Esophagus muscularis mucosa (tissue), 4 donors: ENCODE measurements around the gene PRKAR1B. TPM values are rescaled to one million over a fixed set of nuclear protein-coding genes. Genes with fewer than 3 reads are reported as not detected.
"Not testable (repeated sequence)": the region's sequence is repeated elsewhere in the genome, so short reads cannot be mapped to it uniquely, and the experiment has no call there.

ENCODE experiments used
- DNase-seq: peaks from one replicate; pipeline ENCODE4 v3.0.0-alpha.2; 2017; ENCODE audit errors: extremely low spot score
- H3K27ac ChIP-seq, 4 donors: fragments of 200-600 bp; sonication (generic); replicated peaks in 1 of 4; 1 replicate in 3 of 4; 2 replicates in 1 of 4; pipeline ENCODE4 v1.5.1; 2016 to 2019; ENCODE audit warnings: mild to moderate bottlenecking in 1 of 4
- H3K27me3 ChIP-seq, 4 donors: fragments of 200-600 bp; sonication (generic); one replicate each; pipeline versions ENCODE4 v1.5.1 to v1.6.0; 2016 to 2019
- H3K36me3 ChIP-seq, 4 donors: fragments of 200-600 bp; sonication (generic); one replicate each; pipeline ENCODE4 v1.5.1; 2016 to 2019
- H3K4me1 ChIP-seq, 4 donors: fragments of 200-600 bp; sonication (generic); one replicate each; pipeline ENCODE4 v1.5.1; 2016 to 2019
- H3K4me3 ChIP-seq, 4 donors: fragments of 200-600 bp; sonication (generic); 1 replicate in 2 of 4; 2 replicates in 2 of 4; pipeline ENCODE4 v1.5.1; 2016 to 2019; ENCODE audit warnings: mild to moderate bottlenecking in 4 of 4, moderate library complexity in 1 of 4
- H3K9me3 ChIP-seq, 4 donors: fragments of 200-600 bp; sonication (generic); 1 replicate in 3 of 4; 2 replicates in 1 of 4; pipeline ENCODE4 v1.5.1; 2016 to 2019
- CTCF ChIP-seq, 3 experiments: fragments of 200-600 bp in 2 of 3; fragments of 450-650 bp in 1 of 3; sonication (generic) in 2 of 3; IDR thresholded peaks; one replicate each; pipeline ENCODE4 v1.5.1; 2017 to 2019; ENCODE audit warnings: antibody characterized with exemption in 3 of 3, mild to moderate bottlenecking in 2 of 3, moderate library complexity in 1 of 3
- EP300 ChIP-seq: sonication (generic); formaldehyde crosslinking; IDR thresholded peaks from one replicate; pipeline ENCODE4 v1.6.1; 2017; ENCODE audit warnings: antibody characterized with exemption
- POLR2A ChIP-seq: fragments of 450-650 bp; IDR thresholded peaks from one replicate; pipeline ENCODE4 v1.6.1; 2017; ENCODE audit warnings: antibody characterized with exemption, moderate library complexity, mild to moderate bottlenecking, low read depth
- POLR2AphosphoS5 ChIP-seq, 2 donors: sonication (generic); formaldehyde crosslinking; IDR thresholded peaks; one replicate each; pipeline ENCODE4 v1.6.1; 2017; ENCODE audit warnings: antibody characterized with exemption in 2 of 2
- WGBS: methylation state at CpG from one replicate; pipeline ENCODE4 v1.1.5; 2018; 5-methylcytosine and 5-hydroxymethylcytosine counted together
- intact Hi-C: fragments of 100-400 bp; cut with DNase I; formaldehyde crosslinking; loops from one replicate; pipeline ENCODE4 v1.15.1; 2023
- total RNA-seq, 4 donors: library from RNA; depleted of rRNA; stranded (reverse); fragments of >200 nt; gene quantifications; one replicate each; pipeline versions ENCODE4 v1.1.0 to v1.2.1, GENCODE V29; 2016

Gene PRKAR1B
- total RNA-seq, 4 donors from 2014 or later: 15.4 to 46.9 (median 31.4) TPM

- Histone ChIP-seq H3K9me3 (peaks cover 0 to 17% (median 9%) of the 10 kb centered on the region in 4 donors), H3K4me1 (no peaks in the 10 kb centered on the region), H3K36me3 (no peaks in the 10 kb centered on the region), H3K27me3 (no peaks in the 10 kb centered on the region), H3K4me3 (no peak overlapping the region), H3K27ac (peak overlapping the region in 1 of 4 donors; percentile 23)
- intact Hi-C loops: no loop called here
- DNase-seq: no peak
- 90% methylated on average over 22 of the region's 23 CpGs for WGBS
- TF ChIP-seq POLR2A: no peak
- TF ChIP-seq CTCF (IDR thresholded peaks at IDR 0.05): no peak
- no peak for TF ChIP-seq POLR2AphosphoS5 (IDR thresholded peaks at IDR 0.05)
- TF ChIP-seq EP300: no peak
These were observed 109.2 kb downstream of the PRKAR1B start for GRCh38 chr7:617614-618538.

- Histone ChIP-seq H3K9me3 (no peaks in the 10 kb centered on the region), H3K4me3 (no peak overlapping the region), H3K27ac (no peak overlapping the region), H3K27me3 (no peaks in the 10 kb centered on the region), H3K36me3 (no peaks in the 10 kb centered on the region), H3K4me1 (peaks cover 4 to 23% (median 19%) of the 10 kb centered on the region in 4 donors)
- intact Hi-C loops: no loop called here
- TF ChIP-seq POLR2AphosphoS5 (IDR thresholded peaks at IDR 0.05): no peak
- no peak for TF ChIP-seq POLR2A
- DNase-seq: no peak
- WGBS: 93% methylated on average over 33 of the region's 38 CpGs
These were observed 113.5 kb downstream of the PRKAR1B start for GRCh38 chr7:613442-614140.

GRCh38 chr7:611837-612236 is 115.2 kb downstream of the PRKAR1B start:
- H3K9me3 ChIP-seq, H3K4me3 ChIP-seq, H3K27me3 ChIP-seq, H3K36me3 ChIP-seq, intact Hi-C loops, H3K27ac ChIP-seq, DNase-seq: not testable (repeated sequence)
- H3K4me1 ChIP-seq: peaks cover 4 to 31% (median 25%) of the 10 kb centered on the region in 4 donors
- 94% methylated on average over 7 of the region's 7 CpGs for WGBS

GRCh38 chr7:611281-611810 is 115.7 kb downstream of the PRKAR1B start:
- 72% methylated on average over 14 of the region's 14 CpGs for WGBS
- no peak for DNase-seq
- Histone ChIP-seq H3K27me3 (no peaks in the 10 kb centered on the region), H3K4me1 (peaks cover 4 to 31% (median 25%) of the 10 kb centered on the region in 4 donors), H3K27ac (peak overlapping the region; percentile 18 to 67 (median 60)), H3K4me3 (no peak overlapping the region), H3K9me3 (no peaks in the 10 kb centered on the region), H3K36me3 (no peaks in the 10 kb centered on the region)
- TF ChIP-seq EP300 (no peak), CTCF (IDR thresholded peaks at IDR 0.05) (no peak), POLR2A (no peak), POLR2AphosphoS5 (IDR thresholded peaks at IDR 0.05) (no peak)
- intact Hi-C loops: no loop called here

GRCh38 chr7:610531-611280 is 116.4 kb downstream of the PRKAR1B start:
- peak; percentile 6 to 51 for TF ChIP-seq POLR2AphosphoS5 (IDR thresholded peaks at IDR 0.05)
- no peak for TF ChIP-seq POLR2A
- TF ChIP-seq CTCF (IDR thresholded peaks at IDR 0.05): no peak
- no peak for TF ChIP-seq EP300
- no peak for DNase-seq
- peak overlapping the region; percentile 56 to 67 (median 61) for H3K27ac ChIP-seq
- WGBS: 67% methylated on average over 21 of the region's 21 CpGs
- no peaks in the 10 kb centered on the region for H3K9me3 ChIP-seq
- no peaks in the 10 kb centered on the region for H3K27me3 ChIP-seq
- H3K4me3 ChIP-seq: no peak overlapping the region
- H3K36me3 ChIP-seq: peaks cover 0 to 4% (median 2%) of the 10 kb centered on the region in 4 donors
- peaks cover 4 to 32% (median 26%) of the 10 kb centered on the region in 4 donors for H3K4me1 ChIP-seq
- intact Hi-C loops: no loop called here
